A549 treated with ZK216348 at 1 μM for 4 hours (cell line): ENCODE data around the gene CEACAM7. TPM values are rescaled to one million over a fixed set of nuclear protein-coding genes. Genes with fewer than 3 reads are reported as not detected.

Experiments used
- total RNA-seq: library from RNA; stranded (reverse); fragments of 200-300 nt; extraction: Qiagen RNA extraction; gene quantifications from 5 replicates; pipeline ENCODE4 v1.2.3, GENCODE V29; 2022; ENCODE audit warnings: low read depth

Gene CEACAM7
- not detected in 5 replicates for total RNA-seq

GRCh38 chr19:41688098-41688497 lies at the start of gene CEACAM7:
CEACAM7 (minus strand) TSS chr19:41688270; CDS start chr19:41688165, 105 bp downstream.

DNA sequence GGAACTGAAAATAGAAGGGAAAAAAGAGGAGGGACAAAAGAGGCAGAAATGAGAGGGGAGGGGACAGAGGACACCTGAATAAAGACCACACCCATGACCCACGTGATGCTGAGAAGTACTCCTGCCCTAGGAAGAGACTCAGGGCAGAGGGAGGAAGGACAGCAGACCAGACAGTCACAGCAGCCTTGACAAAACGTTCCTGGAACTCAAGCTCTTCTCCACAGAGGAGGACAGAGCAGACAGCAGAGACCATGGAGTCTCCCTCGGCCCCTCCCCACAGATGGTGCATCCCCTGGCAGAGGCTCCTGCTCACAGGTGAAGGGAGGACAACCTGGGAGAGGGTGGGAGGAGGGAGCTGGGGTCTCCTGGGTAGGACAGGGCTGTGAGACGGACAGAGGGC lies 20.4 kb upstream of the CEACAM7 start, which contains the start of gene CEACAM5:
TSS of gene CEACAM5 (plus strand) at position 146 of the 400 bp plus-strand sequence. CDS start at position 252, 106 bp downstream.

GRCh38 chr19:41626877-41627276 lies 61.2 kb downstream of the CEACAM7 start, which contains the start of gene CEACAM4:
CEACAM4 (minus strand) TSS chr19:41627074; CDS start chr19:41626963, 111 bp downstream.

Other genes with a start within 250 kb of the CEACAM7 start
- 103 to 114 TPM (median 109 TPM) in 5 replicates for gene DMAC2, start 248.4 kb downstream of the CEACAM7 start, total RNA-seq
- not detected in 5 replicates for gene ERICH4, start 245.1 kb downstream of the CEACAM7 start, total RNA-seq
- gene CEACAM21, start 112.1 kb downstream of the CEACAM7 start, total RNA-seq: not detected in 5 replicates
- not detected in 5 replicates for gene CEACAM4, start 61.2 kb downstream of the CEACAM7 start, total RNA-seq
- gene CEACAM5, start 20.4 kb upstream of the CEACAM7 start, total RNA-seq: 1.6 to 2.0 TPM (median 1.9 TPM) in 5 replicates
- gene CEACAM6, start 67.3 kb upstream of the CEACAM7 start, total RNA-seq: 17.4 to 23.4 TPM (median 20.5 TPM) in 5 replicates
- gene CEACAM3, start 108.3 kb upstream of the CEACAM7 start, total RNA-seq: not detected in 5 replicates
- gene LYPD4, start 156.4 kb upstream of the CEACAM7 start, total RNA-seq: not detected in 5 replicates
- gene DMRTC2, start 156.8 kb upstream of the CEACAM7 start, total RNA-seq: not detected in 5 replicates
- 8,029 to 10,205 TPM (median 9,294 TPM) in 5 replicates for gene RPS19, start 172.0 kb upstream of the CEACAM7 start, total RNA-seq
- gene CD79A, start 189.0 kb upstream of the CEACAM7 start, total RNA-seq: 0.51 to 1.4 TPM (median 0.67 TPM) in 5 replicates
- gene ARHGEF1, start 194.9 kb upstream of the CEACAM7 start, total RNA-seq: 57.0 to 141 TPM (median 106 TPM) in 5 replicates
- 0.16 to 0.40 TPM (median 0.25 TPM) in 5 replicates for gene ERFL, start 240.2 kb upstream of the CEACAM7 start, total RNA-seq